GM12878 (cell line): Measurements from ENCODE around the gene DPH7. TPM values are rescaled to one million over a fixed set of nuclear protein-coding genes. Genes with fewer than 3 reads are reported as not detected.

Source experiments
- ATAC-seq: fragments of 200-7000 bp; cut with Tn5 transposase; 3 replicates; pipeline ENCODE4 v1.9.1; 2020; ENCODE audit warnings: mild to moderate bottlenecking, moderate library complexity
- BruUV-seq: library from RNA; stranded (reverse); fragments of 400-500 nt; replicated peaks from 2 replicates; lab custom pipeline; 2021; lab: Mats Ljungman, UMichigan
- CTCF ChIA-PET: fragments of 300-600 bp; sonication (Branson Sonifier 250); formaldehyde crosslinking; extraction: SDS; loops from one replicate; lab custom pipeline; 2021; ENCODE audit warnings: inconsistent platforms; lab: Yijun Ruan, JAX
- POLR2A ChIA-PET: fragments of 350-600 bp; formaldehyde crosslinking; extraction: SDS; loops from one replicate; lab custom pipeline; 2021; ENCODE audit warnings: inconsistent platforms; lab: Charles Lee
- RAD21 ChIA-PET: fragments of 300-600 bp; sonication (Branson Sonifier 250); formaldehyde crosslinking; loops from one replicate; lab custom pipeline; 2023; ENCODE audit warnings: antibody characterized with exemption; ENCODE audit not compliant: unreplicated experiment; lab: Charles Lee
- SMC1A ChIA-PET: fragments of 300-600 bp; sonication (Branson Sonifier 250); formaldehyde crosslinking; loops from one replicate; lab custom pipeline; 2023; ENCODE audit not compliant: unreplicated experiment, uncharacterized antibody; lab: Charles Lee
- DNase-seq: peaks from one replicate; pipeline ENCODE4 v3.0.0-alpha.2; 2011; ENCODE audit warnings: low read depth, low spot score
- FAIRE-seq: peaks from 3 replicates; lab custom pipeline; 2011; peaks lifted over from hg19 to GRCh38; lab: Jason Lieb, UNC
- H2AFZ ChIP-seq: 2 replicates; pipeline ENCODE4 v1.6.0; 2011; ENCODE audit warnings: low read depth, low read length, control low read depth; ENCODE audit not compliant: control insufficient read depth
- H3K27ac ChIP-seq: 2 replicates; pipeline ENCODE4 v1.5.1; 2011; ENCODE audit warnings: control low read depth; ENCODE audit not compliant: control insufficient read depth, insufficient read depth
- H3K27me3 ChIP-seq, 2 experiments: replicated peaks in 1 of 2; 2 replicates each; pipeline versions ENCODE4 v1.6.0 to v1.6.1; 2011; ENCODE audit warnings: low read length in 1 of 2; ENCODE audit not compliant: control insufficient read depth in 2 of 2, insufficient read depth in 2 of 2
- H3K36me3 ChIP-seq, 2 experiments: 2 replicates each; pipeline ENCODE4 v1.5.1; 2011; ENCODE audit warnings: low read length in 1 of 2; ENCODE audit not compliant: control insufficient read depth in 2 of 2, insufficient read depth in 2 of 2
- H3K4me1 ChIP-seq: 2 replicates; pipeline ENCODE4 v1.6.1; 2011; ENCODE audit warnings: mild to moderate bottlenecking, low read length, moderate library complexity, mixed read lengths; ENCODE audit not compliant: control insufficient read depth, insufficient read depth
- H3K4me2 ChIP-seq: 2 replicates; pipeline ENCODE4 v1.6.0; 2011; ENCODE audit warnings: control low read depth; ENCODE audit not compliant: control insufficient read depth, insufficient read depth
- H3K4me3 ChIP-seq: fragments of 200-600 bp; sonication (generic); 2 replicates; pipeline ENCODE4 v1.5.1; 2016
- H3K79me2 ChIP-seq: 2 replicates; pipeline ENCODE4 v1.6.0; 2011; ENCODE audit warnings: low read length; ENCODE audit not compliant: control insufficient read depth, insufficient read depth
- H3K9ac ChIP-seq: 2 replicates; pipeline ENCODE4 v1.8.0; 2011; ENCODE audit warnings: low read length, control low read depth, mixed read lengths; ENCODE audit not compliant: control insufficient read depth, insufficient read depth
- H3K9me3 ChIP-seq: replicated peaks from 3 replicates; pipeline ENCODE4 v1.5.1; 2011; ENCODE audit warnings: mild to moderate bottlenecking, low read length; ENCODE audit not compliant: control insufficient read depth, insufficient read depth
- H4K20me1 ChIP-seq: 2 replicates; pipeline ENCODE4 v1.6.0; 2011; ENCODE audit not compliant: control insufficient read depth, insufficient read depth
- BCL11A ChIP-seq: IDR thresholded peaks from 2 replicates; pipeline ENCODE4 v1.6.1; 2011; ENCODE audit warnings: low read depth, low read length
- CEBPZ ChIP-seq: fragments of 150-350 bp; IDR thresholded peaks from 2 replicates; pipeline ENCODE4 v1.6.1; 2016; ENCODE audit warnings: low read depth, low read length
- KAT2A ChIP-seq: conservative IDR thresholded peaks from 2 replicates; pipeline ENCODE4 v1.6.1; 2011; ENCODE audit warnings: low read depth, low read length; ENCODE audit not compliant: control insufficient read depth
- MTA2 ChIP-seq: fragments of 450-650 bp; IDR thresholded peaks from 2 replicates; pipeline ENCODE4 v1.6.1; 2016; ENCODE audit warnings: low read depth, mild to moderate bottlenecking, moderate library complexity
- MXI1 ChIP-seq: fragments of 150-350 bp; IDR thresholded peaks from 2 replicates; pipeline ENCODE4 v1.6.1; 2011; ENCODE audit warnings: low read depth, mild to moderate bottlenecking, inconsistent platforms, low read length, improper control_type of control experiment
- NBN ChIP-seq: fragments of 450-650 bp; IDR thresholded peaks from 2 replicates; pipeline ENCODE4 v1.6.1; 2016
- NFYB ChIP-seq: IDR thresholded peaks from 2 replicates; pipeline ENCODE4 v1.6.1; 2011; ENCODE audit warnings: low read depth, mild to moderate bottlenecking, low read length, improper control_type of control experiment, moderate library complexity; ENCODE audit not compliant: insufficient read depth
- NR2C2 ChIP-seq: IDR thresholded peaks from 2 replicates; pipeline ENCODE4 v1.6.1; 2011; ENCODE audit warnings: borderline replicate concordance, low read depth; ENCODE audit not compliant: control insufficient read depth, insufficient read length
- PAX5 ChIP-seq: IDR thresholded peaks from 2 replicates; pipeline ENCODE4 v1.6.1; 2011; ENCODE audit warnings: low read depth, low read length, borderline replicate concordance
- RB1 ChIP-seq: fragments of 450-650 bp; formaldehyde crosslinking; IDR thresholded peaks from 2 replicates; pipeline ENCODE4 v1.6.1; 2017; ENCODE audit warnings: mild to moderate bottlenecking, borderline replicate concordance
- RBBP5 ChIP-seq: fragments of 200-600 bp; sonication (generic); conservative IDR thresholded peaks from 2 replicates; pipeline ENCODE4 v1.6.1; 2016
- SIX5 ChIP-seq: IDR thresholded peaks from 2 replicates; pipeline ENCODE4 v1.6.1; 2011; ENCODE audit warnings: mild to moderate bottlenecking, low read depth, low read length, moderate library complexity; ENCODE audit not compliant: severe bottlenecking
- TCF3 ChIP-seq: IDR thresholded peaks from 2 replicates; pipeline ENCODE4 v1.6.1; 2012; ENCODE audit warnings: low read depth, mild to moderate bottlenecking, low read length, borderline replicate concordance; ENCODE audit not compliant: insufficient read depth
- ZNF207 ChIP-seq: fragments of 450-650 bp; IDR thresholded peaks from 2 replicates; pipeline ENCODE4 v1.6.1; 2014; ENCODE audit warnings: antibody characterized with exemption, mild to moderate bottlenecking, borderline replicate concordance
- ZNF24 ChIP-seq: fragments of 450-650 bp; IDR thresholded peaks from 2 replicates; pipeline ENCODE4 v1.6.1; 2017; ENCODE audit warnings: antibody characterized with exemption, mild to moderate bottlenecking
- WGBS: methylation state at CpG from one replicate; pipeline ENCODE4 v1.1.6; 2016; ENCODE audit warnings: low lambda C conversion rate; ENCODE audit not compliant: insufficient replicate concordance, insufficient coverage; ENCODE audit errors: missing lambda C conversion rate; 5-methylcytosine and 5-hydroxymethylcytosine counted together
- in situ Hi-C: fragments of 300-500 bp; cut with MboI; formaldehyde crosslinking; loops from 9 replicates; pipeline ENCODE4 v1.14.3; 2018; ENCODE audit warnings: mixed read lengths
- intact Hi-C: fragments of 100-400 bp; cut with micrococcal nuclease; formaldehyde crosslinking; loops from one replicate; pipeline ENCODE4 v1.14.2; 2022; ENCODE audit not compliant: unreplicated experiment
- polyA plus RNA-seq, 11 experiments: library from polyadenylated mRNA; depleted of rRNA in 4 of 11; unstranded in 6 of 11; stranded (reverse) in 5 of 11; fragments of >200 nt; fragmentation: Nextera tagmentation in 4 of 11; fragmentation: Illumina TruSeq in 1 of 11; extraction: Ambion mirVana in 4 of 11; extraction: Trizol in 1 of 11; gene quantifications; 1 replicate in 1 of 11; 2 replicates in 10 of 11; pipeline versions ENCODE4 v1.2.1 to v1.2.3, GENCODE V29; 2011 to 2016; ENCODE audit warnings: inconsistent platforms in 2 of 11, missing spikeins in 2 of 11, low read depth in 1 of 11
- total RNA-seq, 4 experiments: library from RNA; depleted of rRNA in 3 of 4; stranded (reverse); fragments of >200 nt in 3 of 4; fragmentation: Illumina TruSeq in 1 of 4; extraction: Trizol in 1 of 4; gene quantifications; 2 replicates each; pipeline versions ENCODE4 v1.2.1 to v1.2.3, GENCODE V29; 2013 to 2021

DPH7 gene
- total and polyA plus RNA-seq, 10 of the 15 experiments (the other 5 are each of a cell fraction or from before 2014, with no cell fraction given): 8.7 to 40.0 (median 28.1) TPM

GRCh38 chr9:137564134-137564533, 14.6 kb downstream of the DPH7 start:
- ChIA-PET SMC1A (interaction anchor here (0.9 kb wide), 1 partner anchor 29 kb away, joined by 3 read pairs; no protein-coding TSS in a partner anchor), RAD21 (no interaction called here), CTCF (interaction anchor here (0.7 to 1.5 kb wide), 3 partner anchors 13 to 39 kb away, joined by 3 to 4 read pairs (median 3); no protein-coding TSS in a partner anchor), POLR2A (no interaction called here)
- Histone ChIP-seq H3K79me2 (no peaks in the 10 kb centered on the region), H3K4me1 (no peaks in the 10 kb centered on the region), H4K20me1 (no peaks in the 10 kb centered on the region), H3K9ac (no peak overlapping the region), H2AFZ (no peak overlapping the region), H3K4me3 (no peak overlapping the region), H3K27ac (no peak overlapping the region), H3K9me3 (no peaks in the 10 kb centered on the region), H3K36me3 (peaks cover 4 to 9% of the 10 kb centered on the region in 2 experiments), H3K27me3 (no peaks in the 10 kb centered on the region), H3K4me2 (no peak overlapping the region)
- TF ChIP-seq ZNF207 (no peak), TCF3 (no peak), NR2C2 (no peak), MTA2 (no peak), NFYB (no peak), SIX5 (no peak), RBBP5 (no peak), CEBPZ (no peak), KAT2A (no peak), ZNF24 (no peak), MXI1 (no peak), PAX5 (no peak), NBN (no peak), RB1 (no peak), BCL11A (no peak)
- DNase-seq (no peak), ATAC-seq (no peak), FAIRE-seq (no peak)
- no TSS peak for BruUV-seq
- intact Hi-C loops (no loop called here), in situ Hi-C loops (no loop called here)
- WGBS: 96% methylated on average over 10 of the region's 10 CpGs
